GM10266 (cell line): ENCODE results near the gene TOR4A.

Experiments used
- DNase-seq: peaks from one replicate; pipeline ENCODE4 v3.0.0; 2012; ENCODE audit errors: extremely low spot score
- TF ChIP-seq, protein P1 (sequence below): IDR thresholded peaks from 2 replicates; pipeline ENCODE4 v1.5.1; 2012; ENCODE audit warnings: mild to moderate bottlenecking, low read depth; ENCODE audit not compliant: control insufficient read depth, insufficient read depth; ENCODE audit errors: missing control alignments

The TOR4A gene

DNA sequence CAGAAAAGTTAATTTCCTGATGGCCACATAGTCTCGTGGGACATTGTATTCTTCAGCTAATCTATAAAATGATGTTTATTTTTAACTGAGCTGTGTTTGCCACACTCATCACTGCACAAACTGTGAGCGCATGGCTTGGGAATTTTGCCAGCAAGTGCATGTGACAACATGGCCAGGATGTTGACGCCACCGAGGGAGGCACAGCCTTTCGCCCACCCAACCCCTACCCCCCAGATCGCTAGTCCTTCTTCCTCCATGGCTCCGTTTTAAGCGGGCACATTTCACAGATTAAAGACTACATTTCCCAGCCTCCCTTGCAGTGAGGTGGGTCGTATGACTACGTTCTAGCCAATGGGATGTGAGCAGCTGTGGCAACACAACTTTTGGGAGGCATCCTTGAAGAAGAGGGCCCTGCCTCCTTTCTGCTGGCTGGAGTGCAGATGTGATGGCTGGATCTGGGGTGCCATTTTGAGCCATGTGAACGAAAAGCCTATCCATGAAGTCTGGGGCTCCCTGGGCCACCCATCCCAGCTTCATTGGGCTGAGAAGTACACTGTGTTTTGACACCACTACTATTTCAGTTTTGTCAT, 16.7 kb downstream of the TOR4A start:
- DNase-seq = no peak

DNA sequence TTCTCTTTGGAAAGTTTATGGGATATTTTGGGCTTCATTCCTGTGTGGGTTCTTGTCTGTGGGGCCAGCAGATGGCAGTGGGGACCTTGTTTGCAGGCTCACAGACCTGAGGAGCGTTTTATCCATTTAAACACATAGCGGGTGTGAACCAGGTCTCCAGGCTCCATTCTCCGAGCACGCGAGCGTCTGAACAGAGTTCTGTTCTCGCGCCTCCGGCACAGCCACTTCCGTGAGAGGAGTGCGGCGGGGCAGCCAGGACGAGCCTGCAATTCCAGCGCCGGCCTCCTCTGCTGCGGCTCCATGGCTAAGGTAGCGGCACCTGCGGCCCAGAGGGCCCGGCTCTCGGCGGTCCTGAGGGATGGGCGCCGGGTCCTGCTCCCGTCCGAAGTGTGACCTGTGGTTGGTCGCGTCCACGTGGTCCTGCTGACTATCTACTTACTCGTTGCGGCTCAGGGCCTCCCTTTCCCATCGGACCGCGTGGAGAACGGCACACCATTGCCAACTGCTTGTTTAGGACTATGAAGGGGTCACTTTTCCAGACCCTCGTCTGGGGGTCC, 17.2 kb downstream of the TOR4A start:
- no peak for DNase-seq

More for the DNA sequence above, 16.7 kb downstream of the TOR4A start:
- TF ChIP-seq, protein P1, sequence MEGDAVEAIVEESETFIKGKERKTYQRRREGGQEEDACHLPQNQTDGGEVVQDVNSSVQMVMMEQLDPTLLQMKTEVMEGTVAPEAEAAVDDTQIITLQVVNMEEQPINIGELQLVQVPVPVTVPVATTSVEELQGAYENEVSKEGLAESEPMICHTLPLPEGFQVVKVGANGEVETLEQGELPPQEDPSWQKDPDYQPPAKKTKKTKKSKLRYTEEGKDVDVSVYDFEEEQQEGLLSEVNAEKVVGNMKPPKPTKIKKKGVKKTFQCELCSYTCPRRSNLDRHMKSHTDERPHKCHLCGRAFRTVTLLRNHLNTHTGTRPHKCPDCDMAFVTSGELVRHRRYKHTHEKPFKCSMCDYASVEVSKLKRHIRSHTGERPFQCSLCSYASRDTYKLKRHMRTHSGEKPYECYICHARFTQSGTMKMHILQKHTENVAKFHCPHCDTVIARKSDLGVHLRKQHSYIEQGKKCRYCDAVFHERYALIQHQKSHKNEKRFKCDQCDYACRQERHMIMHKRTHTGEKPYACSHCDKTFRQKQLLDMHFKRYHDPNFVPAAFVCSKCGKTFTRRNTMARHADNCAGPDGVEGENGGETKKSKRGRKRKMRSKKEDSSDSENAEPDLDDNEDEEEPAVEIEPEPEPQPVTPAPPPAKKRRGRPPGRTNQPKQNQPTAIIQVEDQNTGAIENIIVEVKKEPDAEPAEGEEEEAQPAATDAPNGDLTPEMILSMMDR = no peak

DNA sequence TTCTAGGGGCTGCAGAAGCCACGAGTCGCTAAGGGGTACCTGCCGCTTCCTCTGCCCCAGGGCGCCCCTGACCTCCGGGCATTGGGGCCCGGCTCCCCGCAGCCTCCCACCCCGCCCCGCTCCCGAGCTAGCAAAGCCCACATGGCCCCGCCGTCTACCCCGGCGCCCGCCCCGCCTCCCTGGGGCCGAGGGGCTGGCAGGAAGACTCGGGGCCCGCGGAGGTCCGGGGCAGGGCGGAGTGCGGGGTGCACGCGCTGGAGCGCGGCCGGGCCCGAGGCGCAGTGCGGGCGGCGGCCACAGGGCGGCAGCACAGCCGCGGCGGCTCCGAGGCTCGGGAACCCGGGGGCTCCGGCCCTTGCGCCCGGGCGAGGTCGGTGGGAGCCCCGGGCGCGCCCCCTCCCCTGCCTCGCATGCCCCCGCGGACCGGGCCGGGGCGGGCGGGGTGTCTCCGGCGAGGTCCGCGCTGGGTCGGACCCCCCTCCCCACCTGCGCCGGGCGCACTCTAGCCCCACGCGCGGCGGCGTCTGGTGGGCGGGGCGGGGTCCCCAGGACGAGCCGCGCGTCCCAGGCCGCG, 17.8 kb downstream of the TOR4A start:
- DNase-seq = peak; percentile 95
- TF ChIP-seq, protein P1 = peak; percentile 96

More for the DNA sequence above, 17.2 kb downstream of the TOR4A start:
- TF ChIP-seq, protein P1 = peak; percentile 35

DNA sequence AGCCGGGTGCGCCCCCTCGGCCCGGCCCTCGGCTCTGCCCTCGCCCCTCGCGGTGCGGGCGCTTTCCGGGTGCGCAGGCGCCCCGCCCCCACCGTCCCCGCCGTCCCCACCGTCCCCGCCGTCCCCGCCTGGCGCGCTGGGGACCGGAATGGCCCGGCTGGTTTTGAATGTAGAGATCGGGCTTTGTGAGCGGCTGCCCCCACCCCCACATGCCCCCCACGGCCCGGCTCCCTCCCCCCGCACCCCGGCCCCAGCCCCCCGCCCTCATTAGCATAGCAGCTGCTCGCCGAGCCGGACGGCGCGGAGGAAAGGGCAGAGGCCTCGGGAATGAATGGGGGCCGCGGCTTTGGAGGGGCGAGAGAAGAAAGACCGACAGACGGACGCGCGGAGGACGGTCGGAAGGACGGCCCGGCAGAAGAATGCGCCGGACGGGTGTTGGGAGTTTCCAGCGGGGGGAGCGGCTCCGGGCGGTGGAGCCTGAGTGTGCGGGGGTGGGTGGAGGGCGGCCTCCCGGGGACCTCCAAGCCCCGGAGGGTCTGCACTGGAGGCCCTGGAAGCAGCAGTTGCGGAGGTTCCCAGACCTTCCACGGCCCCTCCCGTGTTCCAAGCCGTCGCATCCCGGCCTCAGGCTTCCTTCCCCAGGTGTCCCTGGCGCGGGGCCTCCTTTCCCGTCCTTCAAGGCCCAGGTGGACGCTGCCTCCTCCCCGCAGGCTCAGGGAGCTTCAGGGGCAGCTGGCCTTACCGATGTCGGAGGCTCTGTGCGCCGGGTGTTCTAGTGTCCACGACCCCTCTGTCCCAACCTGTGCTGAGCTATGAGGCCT, 18.5 kb downstream of the TOR4A start:
- TF ChIP-seq, protein P1 = no peak
- no peak for DNase-seq

DNA sequence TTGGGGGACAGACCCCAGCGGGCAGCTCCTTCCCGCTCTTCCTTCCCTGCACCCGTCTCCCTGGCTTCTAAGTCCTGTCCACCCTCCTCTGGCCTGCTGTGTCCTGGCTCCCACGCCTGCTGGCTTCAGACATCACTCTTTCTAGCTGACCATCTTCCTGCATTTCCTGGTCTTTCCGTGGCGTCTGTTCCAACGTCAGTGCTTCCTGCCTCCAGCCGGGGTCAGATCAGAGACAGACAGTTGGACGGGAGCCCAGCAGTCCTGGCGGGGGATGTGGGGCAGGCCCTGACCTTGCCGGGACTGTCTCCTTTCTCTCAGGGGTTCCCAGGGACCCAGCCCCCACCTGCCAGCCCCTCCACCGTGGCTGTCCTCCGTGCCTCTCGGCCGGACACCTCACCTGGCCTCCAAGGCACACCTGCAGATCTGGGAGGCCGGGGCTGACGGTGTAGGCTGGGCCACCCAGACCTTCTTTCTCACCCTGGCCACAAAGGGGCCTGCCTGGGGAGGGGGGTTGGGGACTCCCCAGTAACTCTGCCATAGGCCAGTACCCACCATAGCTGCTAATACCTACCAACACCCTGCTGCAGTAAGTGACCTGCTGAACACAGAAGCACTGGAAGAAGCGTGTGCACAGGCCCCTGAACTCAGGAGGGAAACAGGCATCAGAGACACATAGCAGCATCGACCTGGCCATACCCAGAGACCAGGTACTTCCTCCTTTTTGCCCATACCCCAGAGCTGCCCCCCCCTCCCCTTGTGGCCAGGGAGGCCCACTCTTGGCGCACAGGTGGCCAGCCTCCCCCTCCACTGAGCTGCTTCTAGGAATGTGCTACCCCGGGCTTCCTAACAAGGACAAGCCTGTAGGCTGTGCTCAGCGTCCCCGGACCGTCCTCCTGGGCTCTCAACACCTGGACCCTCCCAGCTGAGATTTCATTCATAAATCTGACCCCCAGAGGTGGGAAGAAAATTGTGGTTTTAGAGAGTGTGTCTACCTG, 19.4 kb downstream of the TOR4A start:
- TF ChIP-seq, protein P1 = no peak
- no peak for DNase-seq

DNA sequence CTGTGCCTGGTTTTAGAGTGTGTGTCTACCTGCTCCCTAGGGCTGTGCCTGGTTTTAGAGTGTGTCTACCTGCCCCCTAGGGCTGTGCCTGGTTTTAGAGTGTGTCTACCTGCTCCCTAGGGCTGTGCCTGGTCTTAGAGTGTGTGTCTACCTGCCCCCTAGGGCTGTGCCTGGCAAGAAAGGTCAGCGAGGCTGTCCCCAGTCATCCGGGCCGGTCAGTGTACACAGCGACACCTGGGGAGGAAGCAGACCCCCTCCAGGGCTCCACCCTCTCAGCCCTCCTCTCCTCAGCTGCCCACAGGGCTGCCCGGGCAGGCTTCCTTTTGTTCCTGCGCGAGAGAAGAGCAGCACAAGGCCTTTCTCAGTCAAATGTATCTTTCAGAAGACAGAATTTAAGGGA, 20.4 kb downstream of the TOR4A start:
- DNase-seq = no peak

More for the DNA sequence above, 20.4 kb downstream of the TOR4A start:
- TF ChIP-seq, protein P1 = no peak
